CD4-positive, alpha-beta T cell treated with Interleukin-21 for 1 hour (primary cell): ENCODE measurements around the gene ULK4.
"Not testable (repeated sequence)": the region's sequence is repeated elsewhere in the genome, so short reads cannot be mapped to it uniquely, and the experiment has no call there.

Experiments used
- DNase-seq: peaks from one replicate; pipeline ENCODE4 v3.0.0-alpha.2; 2020

Gene ULK4

GRCh38 chr3:41746215-41746614 is 215.7 kb downstream of the ULK4 start:
- DNase-seq, result no peak

GRCh38 chr3:41742121-41742520 is 219.8 kb downstream of the ULK4 start:
- no peak for DNase-seq

GRCh38 chr3:41740374-41740886 is 221.5 kb downstream of the ULK4 start:
- no peak for DNase-seq

- no peak for DNase-seq
Observed at GRCh38 chr3:41726891-41727290, 235.0 kb downstream of the ULK4 start.

GRCh38 chr3:41717641-41718040 is 244.3 kb downstream of the ULK4 start:
- no peak for DNase-seq

- no peak for DNase-seq
Observed at GRCh38 chr3:41716471-41716870, 245.4 kb downstream of the ULK4 start.

GRCh38 chr3:41715376-41715775 is 246.5 kb downstream of the ULK4 start:
- no peak for DNase-seq

GRCh38 chr3:41711651-41712050 is 250.3 kb downstream of the ULK4 start:
- DNase-seq, result no peak

- no peak for DNase-seq
Observed at GRCh38 chr3:41710646-41711388, 251.1 kb downstream of the ULK4 start.

GRCh38 chr3:41709213-41709612 is 252.7 kb downstream of the ULK4 start:
- not testable (repeated sequence) for DNase-seq

GRCh38 chr3:41708176-41708575 is 253.7 kb downstream of the ULK4 start:
- no peak for DNase-seq

GRCh38 chr3:41705893-41706292 is 256.0 kb downstream of the ULK4 start:
- DNase-seq, result no peak

- DNase-seq, result no peak
Observed at GRCh38 chr3:41701191-41701698, 260.7 kb downstream of the ULK4 start.

- DNase-seq, result no peak
Observed at GRCh38 chr3:41700155-41700554, 261.7 kb downstream of the ULK4 start.

- DNase-seq, result no peak
Observed at GRCh38 chr3:41698898-41699297, 263.0 kb downstream of the ULK4 start.

GRCh38 chr3:41697702-41698101 is 264.2 kb downstream of the ULK4 start:
- DNase-seq, result no peak

- not testable (repeated sequence) for DNase-seq
Observed at GRCh38 chr3:41695806-41696205, 266.1 kb downstream of the ULK4 start.

GRCh38 chr3:41693799-41694198 is 268.1 kb downstream of the ULK4 start:
- no peak for DNase-seq

- DNase-seq, result no peak
Observed at GRCh38 chr3:41690766-41691563, 270.9 kb downstream of the ULK4 start.

GRCh38 chr3:41688595-41689380 is 273.1 kb downstream of the ULK4 start:
- no peak for DNase-seq

GRCh38 chr3:41684797-41685735 is 276.8 kb downstream of the ULK4 start:
- no peak for DNase-seq
